HG02970 (cell line): ENCODE measurements around the gene DNAJC25.
"Not testable (repeated sequence)": the region's sequence is repeated elsewhere in the genome, so short reads cannot be mapped to it uniquely, and the experiment has no call there.

Experiments
- ATAC-seq: cut with Tn5 transposase; IDR thresholded peaks from one replicate; pipeline ENCODE4 v1.9.1; 2021; ENCODE audit warnings: mild to moderate bottlenecking, moderate library complexity, moderate number of reproducible peaks; ENCODE audit not compliant: unreplicated experiment, low FRiP score

The DNAJC25 gene

GRCh38 chr9:111662576-111663300 lies 31.6 kb downstream of the DNAJC25 start:
- ATAC-seq, result no peak

GRCh38 chr9:111663301-111663823 lies 32.2 kb downstream of the DNAJC25 start:
- no peak for ATAC-seq

- ATAC-seq, result no peak
Measured at GRCh38 chr9:111668026-111668573, 37.0 kb downstream of the DNAJC25 start.

GRCh38 chr9:111668601-111669000 lies 37.5 kb downstream of the DNAJC25 start:
- not testable (repeated sequence) for ATAC-seq

GRCh38 chr9:111674319-111674718 lies 43.2 kb downstream of the DNAJC25 start:
- ATAC-seq, result no peak

- no peak for ATAC-seq
Measured at GRCh38 chr9:111676116-111676515, 45.0 kb downstream of the DNAJC25 start.

- ATAC-seq, result no peak
Measured at GRCh38 chr9:111678293-111678692, 47.2 kb downstream of the DNAJC25 start.

- ATAC-seq, result no peak
Measured at GRCh38 chr9:111679199-111679598, 48.1 kb downstream of the DNAJC25 start.

GRCh38 chr9:111683392-111683791 lies 52.3 kb downstream of the DNAJC25 start:
- no peak for ATAC-seq

- no peak for ATAC-seq
Measured at GRCh38 chr9:111691672-111692329, 60.7 kb downstream of the DNAJC25 start.

- no peak for ATAC-seq
Measured at GRCh38 chr9:111696796-111697195, 65.7 kb downstream of the DNAJC25 start.

- ATAC-seq, result no peak
Measured at GRCh38 chr9:111700776-111701175, 69.6 kb downstream of the DNAJC25 start.
